Jurkat, Clone E6-1 (cell line): ENCODE measurements around the gene KL.

ENCODE experiments used
- DNase-seq: peaks from one replicate; pipeline ENCODE4 v3.0.0-alpha.2; 2011; ENCODE audit warnings: low read depth, low spot score
- H3K4me3 ChIP-seq: 2 replicates; pipeline ENCODE4 v1.5.1; 2011; ENCODE audit warnings: mild to moderate bottlenecking, low read length, control low read depth, moderate library complexity

The KL gene

GRCh38 chr13:33105387-33106005 lies 89.3 kb downstream of the KL start:
- no peak overlapping the region for H3K4me3 ChIP-seq
- DNase-seq = no peak

GRCh38 chr13:33106656-33107360 lies 90.6 kb downstream of the KL start:
- no peak overlapping the region for H3K4me3 ChIP-seq
- no peak for DNase-seq

- DNase-seq = no peak
- H3K4me3 ChIP-seq = no peak overlapping the region
Measured at GRCh38 chr13:33107361-33107760, 91.1 kb downstream of the KL start.

GRCh38 chr13:33108620-33109019 lies 92.4 kb downstream of the KL start:
- DNase-seq = no peak
- H3K4me3 ChIP-seq = no peak overlapping the region

GRCh38 chr13:33109271-33109697 lies 93.1 kb downstream of the KL start:
- no peak for DNase-seq
- H3K4me3 ChIP-seq = no peak overlapping the region

GRCh38 chr13:33109801-33110200 lies 93.6 kb downstream of the KL start:
- no peak for DNase-seq
- H3K4me3 ChIP-seq = no peak overlapping the region

- no peak overlapping the region for H3K4me3 ChIP-seq
- no peak for DNase-seq
Measured at GRCh38 chr13:33110386-33110712, 94.1 kb downstream of the KL start.

- DNase-seq = no peak
- H3K4me3 ChIP-seq = no peak overlapping the region
Measured at GRCh38 chr13:33110713-33111413, 94.6 kb downstream of the KL start.

- H3K4me3 ChIP-seq = no peak overlapping the region
- DNase-seq = no peak
Measured at GRCh38 chr13:33111414-33112110, 95.3 kb downstream of the KL start.

- H3K4me3 ChIP-seq = no peak overlapping the region
- no peak for DNase-seq
Measured at GRCh38 chr13:33112766-33113165, 96.5 kb downstream of the KL start.

GRCh38 chr13:33114146-33114545 lies 97.9 kb downstream of the KL start:
- no peak overlapping the region for H3K4me3 ChIP-seq
- DNase-seq = no peak

GRCh38 chr13:33115274-33115673 lies 99.1 kb downstream of the KL start:
- no peak overlapping the region for H3K4me3 ChIP-seq
- no peak for DNase-seq
